ENCODE results near the gene GRHPR. TPM values are rescaled to one million over a fixed set of nuclear protein-coding genes. Genes with fewer than 3 reads are reported as not detected.
A peak's percentile ranks its signal among the peaks of the same experiment; 100 is the strongest.

The GRHPR gene
- total RNA-seq, 1 donor from 2014 or later: 64.8 TPM

GRCh38 chr9:37429441-37430285, 7.2 kb downstream of the GRHPR start:
- Histone ChIP-seq H3K9me3 (no peaks in the 10 kb centered on the region), H3K27ac (no peak overlapping the region), H3K4me1 (peaks cover 18% of the 10 kb centered on the region), H3K4me3 (no peak overlapping the region), H3K27me3 (ENCODE audit: low read depth) (no peaks in the 10 kb centered on the region), H3K36me3 (peaks cover 70% of the 10 kb centered on the region)
- ATAC-seq: no peak
- DNase-seq: no peak
- intact Hi-C loops (cut with DNase I): no loop called here
- TF ChIP-seq, protein P1, sequence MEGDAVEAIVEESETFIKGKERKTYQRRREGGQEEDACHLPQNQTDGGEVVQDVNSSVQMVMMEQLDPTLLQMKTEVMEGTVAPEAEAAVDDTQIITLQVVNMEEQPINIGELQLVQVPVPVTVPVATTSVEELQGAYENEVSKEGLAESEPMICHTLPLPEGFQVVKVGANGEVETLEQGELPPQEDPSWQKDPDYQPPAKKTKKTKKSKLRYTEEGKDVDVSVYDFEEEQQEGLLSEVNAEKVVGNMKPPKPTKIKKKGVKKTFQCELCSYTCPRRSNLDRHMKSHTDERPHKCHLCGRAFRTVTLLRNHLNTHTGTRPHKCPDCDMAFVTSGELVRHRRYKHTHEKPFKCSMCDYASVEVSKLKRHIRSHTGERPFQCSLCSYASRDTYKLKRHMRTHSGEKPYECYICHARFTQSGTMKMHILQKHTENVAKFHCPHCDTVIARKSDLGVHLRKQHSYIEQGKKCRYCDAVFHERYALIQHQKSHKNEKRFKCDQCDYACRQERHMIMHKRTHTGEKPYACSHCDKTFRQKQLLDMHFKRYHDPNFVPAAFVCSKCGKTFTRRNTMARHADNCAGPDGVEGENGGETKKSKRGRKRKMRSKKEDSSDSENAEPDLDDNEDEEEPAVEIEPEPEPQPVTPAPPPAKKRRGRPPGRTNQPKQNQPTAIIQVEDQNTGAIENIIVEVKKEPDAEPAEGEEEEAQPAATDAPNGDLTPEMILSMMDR (IDR thresholded peaks at IDR 0.05): no peak

DNA sequence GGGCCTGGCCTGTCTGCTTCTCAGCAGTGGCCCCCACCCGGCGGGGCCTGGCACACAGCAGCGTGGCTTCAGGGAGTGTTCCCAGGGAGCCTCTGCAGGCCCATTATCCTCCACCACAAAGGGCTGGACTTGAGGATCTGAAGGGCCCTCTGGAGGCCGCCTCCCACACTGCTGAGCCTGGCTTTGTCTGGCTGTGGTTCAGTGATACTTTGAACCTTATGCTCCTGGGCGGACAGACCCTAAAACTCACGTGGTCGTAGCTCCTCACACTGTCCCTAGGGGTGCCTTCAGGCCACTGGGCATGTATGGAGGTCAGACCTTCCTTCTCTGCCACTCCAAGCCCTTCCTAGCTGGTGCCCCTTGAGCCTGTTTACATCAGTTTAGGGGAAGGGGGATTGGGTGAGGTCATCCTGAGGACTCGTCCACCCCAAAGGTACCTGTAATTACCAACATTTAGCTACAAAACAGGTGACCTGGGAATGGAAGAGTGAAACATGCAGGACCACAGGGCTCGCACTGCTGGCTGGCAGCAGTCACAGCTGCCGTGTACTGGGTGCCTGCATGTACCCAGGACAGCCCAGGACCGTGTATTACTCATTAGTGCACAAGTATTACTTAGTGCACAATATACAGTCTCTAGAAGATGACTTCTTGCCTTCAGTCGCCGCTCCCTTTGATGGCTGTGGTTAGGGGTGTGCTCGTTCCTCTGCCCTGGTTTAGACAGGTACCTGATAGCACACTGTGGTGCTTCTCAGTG, 8.5 kb downstream of the GRHPR start:
- intact Hi-C loops (cut with DNase I): no loop called here
- no peak overlapping the region for H3K4me3 ChIP-seq
- H3K4me1 ChIP-seq: peaks cover 14% of the 10 kb centered on the region
- no peaks in the 10 kb centered on the region for H3K9me3 ChIP-seq
- ATAC-seq: peak; percentile 36 to 53
- TF ChIP-seq, protein P1 (IDR thresholded peaks at IDR 0.05): no peak
- no peaks in the 10 kb centered on the region for H3K27me3 ChIP-seq (ENCODE audit: low read depth)
- H3K36me3 ChIP-seq: peaks cover 79% of the 10 kb centered on the region
- DNase-seq: no peak
- H3K27ac ChIP-seq: no peak overlapping the region

DNA sequence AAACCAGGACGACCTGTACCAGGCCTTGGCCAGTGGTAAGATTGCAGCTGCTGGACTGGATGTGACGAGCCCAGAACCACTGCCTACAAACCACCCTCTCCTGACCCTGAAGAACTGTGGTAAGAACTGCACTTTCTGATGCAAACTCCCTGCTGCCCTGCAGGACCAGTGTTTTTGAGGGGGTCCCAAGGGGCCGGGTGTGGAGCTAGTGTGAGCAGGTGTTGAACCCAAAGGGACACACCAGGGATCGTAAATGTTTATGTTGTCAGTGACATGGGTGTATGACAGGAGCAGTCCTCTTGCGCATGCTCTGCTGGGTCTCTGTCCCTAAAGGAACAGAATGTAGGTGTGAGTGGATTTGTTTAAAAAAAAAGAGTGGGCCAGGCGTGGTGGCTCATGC, 9.5 kb downstream of the GRHPR start:
- ATAC-seq (no peak), DNase-seq (no peak)
- no peak overlapping the region for H3K4me3 ChIP-seq
- H3K9me3 ChIP-seq: no peaks in the 10 kb centered on the region
- no peak overlapping the region for H3K27ac ChIP-seq
- TF ChIP-seq, protein P1 (IDR thresholded peaks at IDR 0.05): no peak
- intact Hi-C loops (cut with DNase I): no loop called here
- H3K27me3 ChIP-seq (ENCODE audit: low read depth): no peaks in the 10 kb centered on the region
- H3K4me1 ChIP-seq: peaks cover 14% of the 10 kb centered on the region
- peaks cover 79% of the 10 kb centered on the region for H3K36me3 ChIP-seq

DNA sequence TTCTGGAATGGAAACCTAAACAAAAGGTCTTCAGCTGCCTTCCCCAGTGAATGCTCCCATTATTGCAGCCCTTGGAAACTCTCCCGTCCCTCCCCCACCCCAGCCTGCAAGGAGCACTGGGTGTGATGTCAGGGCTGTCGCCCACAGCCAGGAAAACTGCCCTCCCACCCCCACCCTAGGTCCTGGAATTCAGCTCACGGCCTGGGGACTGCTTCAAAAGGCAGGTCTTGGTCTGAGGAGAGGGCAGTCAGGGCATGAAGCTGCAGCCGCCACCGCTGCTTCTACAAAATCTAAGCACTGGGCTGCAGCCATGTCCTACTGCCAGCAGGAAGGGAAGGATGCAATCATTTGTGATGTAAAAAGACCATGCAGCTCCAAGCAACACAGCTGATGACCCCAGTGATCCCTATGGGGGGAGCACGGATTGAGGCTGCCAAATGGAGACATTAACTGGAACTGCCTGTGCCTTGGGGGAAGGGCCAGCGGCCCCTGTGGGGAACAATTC, 11.4 kb downstream of the GRHPR start:
- no peaks in the 10 kb centered on the region for H3K27me3 ChIP-seq (ENCODE audit: low read depth)
- TF ChIP-seq, protein P1 (IDR thresholded peaks at IDR 0.05): no peak
- no peak overlapping the region for H3K4me3 ChIP-seq
- ATAC-seq: no peak
- H3K36me3 ChIP-seq: peaks cover 79% of the 10 kb centered on the region
- intact Hi-C loops (cut with DNase I): no loop called here
- no peaks in the 10 kb centered on the region for H3K9me3 ChIP-seq
- peaks cover 14% of the 10 kb centered on the region for H3K4me1 ChIP-seq
- DNase-seq: no peak
- no peak overlapping the region for H3K27ac ChIP-seq

GRCh38 chr9:37436540-37436939, 14.0 kb downstream of the GRHPR start:
- intact Hi-C loops (cut with DNase I): no loop called here
- Histone ChIP-seq H3K27me3 (ENCODE audit: low read depth) (no peaks in the 10 kb centered on the region), H3K9me3 (no peaks in the 10 kb centered on the region), H3K4me1 (peaks cover 14% of the 10 kb centered on the region), H3K36me3 (peaks cover 85% of the 10 kb centered on the region), H3K4me3 (no peak overlapping the region), H3K27ac (no peak overlapping the region)
- TF ChIP-seq, protein P1 (IDR thresholded peaks at IDR 0.05): no peak
- ATAC-seq (no peak), DNase-seq (no peak)

All from lower lobe of right lung (tissue), 2 donors.